Bone marrow (tissue), 2 donors: ENCODE measurements around the gene DLGAP1.

Experiments
- DNase-seq, 2 donors: peaks; one replicate each; lab custom pipeline; 2025; lab: John Stamatoyannopoulos, UW

Gene DLGAP1

DNA sequence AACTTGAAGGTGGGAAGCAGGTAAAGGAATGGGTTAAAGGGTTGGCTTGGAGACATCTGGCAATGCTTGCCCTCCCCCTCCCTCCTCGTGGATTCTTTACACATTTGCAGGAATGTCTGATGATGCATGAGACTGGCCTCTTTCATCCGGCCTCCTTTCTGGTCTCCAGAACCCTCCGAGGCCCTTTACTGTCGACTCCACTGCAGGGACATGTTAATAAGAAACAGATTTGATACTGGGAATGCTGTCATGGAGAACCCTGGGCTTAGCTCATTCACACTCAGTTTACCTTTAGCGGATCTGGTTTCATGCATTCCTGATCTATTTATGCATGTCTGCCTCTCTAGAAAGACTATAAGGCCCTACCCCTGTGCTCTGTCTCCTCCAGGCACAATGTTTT, 766.4 kb downstream of the DLGAP1 start:
- DNase-seq, result no peak

DNA sequence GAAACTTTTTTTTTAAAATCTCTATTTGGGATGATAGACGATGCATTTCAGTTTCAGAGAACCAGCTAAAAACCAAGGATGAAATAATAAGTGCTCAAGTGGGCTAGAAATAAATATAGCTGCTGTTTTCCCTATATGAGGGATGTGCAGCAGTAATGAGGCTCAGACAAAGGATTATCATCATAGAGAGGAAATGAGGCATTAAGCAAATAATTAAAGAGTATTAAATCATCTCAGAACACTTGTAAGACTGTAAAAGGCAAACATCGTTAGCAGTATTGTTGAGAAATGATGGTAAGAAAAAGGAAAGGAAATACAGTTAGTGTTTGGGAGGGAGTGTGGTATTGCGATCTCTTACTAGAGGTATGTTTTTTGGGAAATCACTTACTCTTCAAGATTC, 771.6 kb downstream of the DLGAP1 start:
- no peak for DNase-seq

DNA sequence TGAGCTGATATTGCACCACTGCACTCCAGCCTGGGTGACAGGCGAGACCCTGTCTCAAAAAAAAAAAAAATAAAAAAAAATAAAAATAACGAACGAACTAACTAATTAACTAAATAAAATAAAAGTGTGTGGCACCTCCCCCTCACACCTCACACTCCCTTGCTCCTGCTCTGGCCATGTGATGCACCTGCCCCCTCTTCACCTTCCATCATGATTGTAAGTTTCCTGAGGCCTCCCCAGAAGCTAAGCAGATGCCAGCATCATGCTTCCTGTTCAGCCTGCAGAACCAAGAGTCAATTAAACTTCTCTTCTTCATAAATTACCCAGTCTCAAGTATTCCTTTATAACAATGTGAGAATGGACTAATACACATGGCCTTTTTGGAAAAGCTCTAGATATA, 773.0 kb downstream of the DLGAP1 start:
- no peak for DNase-seq

DNA sequence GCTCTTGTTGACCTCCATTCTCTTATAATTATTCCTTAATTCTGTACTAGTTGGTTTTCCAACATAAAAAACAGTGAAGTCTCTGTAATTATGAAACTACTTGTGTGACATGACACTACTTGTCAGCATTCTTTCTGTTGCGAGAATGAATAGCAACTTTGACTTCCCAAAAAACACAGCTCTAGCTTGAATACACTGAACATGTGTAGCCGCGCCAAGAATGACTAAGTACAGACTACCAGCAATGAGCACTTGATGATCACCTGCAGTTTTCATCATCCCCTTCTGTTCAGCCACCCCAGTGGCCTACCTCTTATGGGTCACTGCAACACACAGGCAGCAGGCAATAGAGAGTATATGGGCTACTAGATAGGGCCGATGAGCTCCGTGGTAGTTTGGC, 775.9 kb downstream of the DLGAP1 start:
- DNase-seq, result no peak

DNA sequence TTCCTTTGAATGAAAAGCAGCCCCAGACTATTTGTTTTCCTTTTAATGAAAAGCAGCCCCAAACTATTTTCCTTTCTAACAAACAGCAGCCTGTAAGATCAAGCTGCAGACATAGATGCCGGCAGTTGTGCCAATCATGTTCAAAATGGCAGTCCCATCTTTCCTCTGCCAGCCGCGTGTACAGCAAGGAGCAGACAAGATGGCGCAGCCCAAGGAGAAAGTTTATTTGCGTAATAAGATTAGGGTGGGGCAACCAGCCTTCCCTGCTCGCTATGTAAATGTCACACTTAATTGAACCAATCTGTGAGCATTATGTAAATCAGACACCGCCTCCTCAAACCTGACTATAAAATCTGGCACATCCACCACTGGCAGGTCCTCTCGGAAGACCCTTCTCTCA, 779.1 kb downstream of the DLGAP1 start:
- DNase-seq, result no peak

DNA sequence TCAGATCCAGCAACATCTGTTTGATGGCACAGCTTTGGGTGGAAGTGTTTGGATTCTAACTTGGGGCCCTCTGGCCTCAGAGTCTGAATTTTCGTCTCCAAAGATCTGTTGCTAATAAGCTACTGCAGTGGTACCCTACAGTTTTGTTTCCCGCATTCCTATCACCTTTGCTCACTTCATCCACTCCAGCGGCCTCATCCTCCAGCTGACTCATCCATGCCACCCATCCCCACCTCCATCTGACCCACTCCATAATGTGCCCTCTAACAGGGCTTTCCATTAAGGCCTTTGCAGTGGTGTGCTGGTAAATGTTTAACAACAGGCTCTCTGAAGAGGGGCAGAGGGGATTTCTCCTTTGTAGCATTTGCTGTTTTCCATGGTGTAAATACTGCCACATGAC, 779.7 kb downstream of the DLGAP1 start:
- no peak for DNase-seq

DNA sequence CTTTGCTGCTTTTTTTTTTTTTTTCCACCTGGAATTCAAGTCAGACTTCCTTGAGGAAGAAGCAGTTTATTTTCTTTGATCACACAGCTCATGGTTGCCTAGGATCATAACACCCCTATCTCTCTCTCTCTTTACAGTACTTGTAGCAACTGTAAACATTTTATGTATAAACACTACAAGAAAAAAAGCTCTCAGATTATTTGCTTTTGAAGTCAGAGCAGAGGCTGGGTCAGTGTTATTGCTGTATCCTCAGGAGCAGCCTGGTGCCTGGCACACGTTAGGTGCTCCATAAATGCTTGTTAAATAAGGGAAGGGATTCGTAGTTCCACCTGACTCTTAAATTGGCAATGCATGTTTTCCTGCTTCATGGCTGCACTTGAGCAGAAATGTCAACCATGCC, 783.9 kb downstream of the DLGAP1 start:
- DNase-seq, result no peak

DNA sequence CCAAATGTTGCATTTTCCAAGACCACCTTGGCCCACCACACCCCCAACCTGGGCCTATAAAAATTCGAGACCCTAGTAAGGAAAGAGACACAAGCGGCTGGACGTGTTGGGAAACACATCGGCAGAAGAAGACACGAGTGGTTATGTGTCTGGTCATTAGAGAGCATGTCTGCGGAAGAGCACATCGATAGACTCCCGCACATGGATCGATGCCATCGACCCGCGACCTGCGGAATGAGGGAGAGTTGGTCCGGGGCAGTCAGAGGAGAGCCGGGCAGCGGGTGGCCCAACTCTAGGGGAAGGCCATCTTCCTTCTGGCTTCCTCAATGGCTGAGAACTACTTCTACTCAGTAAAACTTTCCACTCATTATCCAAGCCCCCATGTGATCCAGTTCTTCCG, 785.7 kb downstream of the DLGAP1 start:
- no peak for DNase-seq

DNA sequence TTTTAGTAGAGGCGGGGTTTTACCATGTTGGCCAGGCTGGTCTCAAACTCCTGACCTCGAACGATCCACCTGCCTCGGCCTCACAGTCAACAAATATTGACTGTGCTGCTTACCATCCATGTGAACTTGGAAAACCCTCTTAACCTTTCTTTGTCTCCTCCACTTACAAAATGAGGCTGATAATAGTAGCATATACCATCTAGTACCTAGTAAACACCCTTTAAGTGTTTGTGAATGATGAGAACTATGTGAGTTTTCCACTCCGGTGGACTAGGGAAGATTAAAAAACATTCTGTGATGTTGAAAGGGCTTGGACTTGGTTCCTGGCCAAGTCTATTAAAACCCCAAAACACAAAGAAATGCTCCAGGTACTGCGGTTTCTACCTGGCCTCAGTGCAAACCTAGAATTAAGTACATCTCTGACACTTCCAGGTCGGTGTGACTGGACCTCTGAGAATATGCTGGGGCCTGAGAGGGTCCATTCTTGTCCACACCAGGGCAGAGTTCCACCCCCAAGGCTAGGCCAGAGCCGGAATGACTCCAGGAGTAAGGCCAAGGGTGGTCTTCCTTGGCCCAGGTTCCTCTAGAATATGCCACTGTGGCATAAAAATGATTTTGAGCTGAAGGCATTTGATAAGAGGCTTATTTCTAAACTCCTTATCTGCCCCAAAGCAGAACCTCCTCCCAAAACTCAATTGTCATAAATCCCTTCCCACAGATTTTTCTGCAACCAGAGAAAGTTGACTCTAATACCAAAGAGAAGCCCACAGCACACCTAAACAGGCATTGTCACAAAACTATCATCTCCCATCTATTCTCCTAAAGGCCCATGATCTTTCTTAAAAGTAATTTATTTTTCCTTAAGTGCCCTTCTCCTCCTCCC, 787.6 kb downstream of the DLGAP1 start:
- no peak for DNase-seq

DNA sequence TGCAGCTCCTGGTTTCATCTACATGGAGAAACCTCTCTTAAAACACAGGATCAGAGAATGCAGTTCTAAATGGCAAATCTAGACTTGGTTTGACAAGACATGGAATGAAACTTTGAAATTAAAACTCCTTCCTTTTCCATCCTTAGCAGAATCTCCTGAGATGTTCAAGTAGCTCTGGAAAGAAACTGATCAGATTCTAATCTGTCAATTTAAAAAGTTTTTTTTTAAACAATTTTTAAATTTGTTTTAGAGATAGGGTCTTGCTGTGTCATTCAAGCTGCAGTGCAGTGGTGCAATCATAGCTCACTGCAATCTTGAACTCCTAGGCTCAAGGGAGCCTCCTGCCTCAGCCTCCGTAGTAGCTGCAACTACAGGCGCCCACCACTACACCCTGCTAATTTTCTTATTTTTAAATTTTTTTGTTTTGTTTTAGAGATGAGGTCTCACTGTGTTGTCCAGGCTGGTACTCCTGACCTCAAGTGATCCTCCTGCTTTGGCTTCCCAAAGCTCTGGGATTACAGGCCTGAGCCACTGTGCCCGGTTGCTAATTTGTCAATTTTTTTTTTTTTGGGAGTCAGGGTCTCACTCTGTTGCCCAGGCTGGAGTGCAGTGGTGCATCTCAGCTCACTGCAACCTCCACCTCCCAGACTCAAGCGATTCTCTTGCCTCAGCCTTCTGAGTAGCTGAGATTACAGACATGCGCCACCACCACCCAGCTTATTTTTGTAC, 788.4 kb downstream of the DLGAP1 start:
- no peak for DNase-seq

DNA sequence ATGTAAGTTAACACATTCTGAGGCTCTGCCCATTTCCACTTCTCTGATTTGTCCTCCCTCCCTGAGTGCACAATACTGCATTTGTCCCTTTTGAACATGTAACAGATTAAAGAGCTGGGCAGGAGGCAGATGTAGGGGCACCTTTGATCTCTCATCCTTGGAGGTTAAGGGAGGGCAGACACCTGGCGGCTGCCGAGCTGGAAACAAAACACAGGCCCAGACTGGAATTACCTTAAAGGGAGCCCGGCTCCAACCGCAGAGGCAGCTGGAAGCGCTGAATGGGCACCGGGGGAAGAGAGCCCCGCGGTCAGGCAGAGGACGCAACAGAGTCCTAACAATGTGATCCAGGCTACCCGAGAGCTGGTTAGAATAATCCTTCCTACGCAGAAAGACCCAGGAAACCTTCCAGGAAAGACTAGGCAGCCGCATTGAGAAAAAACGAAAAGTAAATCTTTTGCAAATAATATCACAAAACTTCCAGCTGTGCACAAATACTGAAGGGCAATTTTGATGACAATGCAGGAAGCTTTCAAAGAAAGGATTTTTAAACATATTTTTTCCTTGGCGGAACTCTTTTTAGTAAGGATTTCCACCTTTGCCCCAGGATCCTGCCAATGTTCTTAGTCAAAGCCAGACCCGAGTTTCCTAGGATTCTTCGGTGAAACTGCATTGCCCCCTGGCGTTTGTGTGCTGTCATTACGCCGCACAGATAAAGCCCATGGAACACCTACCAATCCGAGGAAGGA, 789.2 kb downstream of the DLGAP1 start:
- peak in 1 of 2 donors; percentile 75 for DNase-seq

DNA sequence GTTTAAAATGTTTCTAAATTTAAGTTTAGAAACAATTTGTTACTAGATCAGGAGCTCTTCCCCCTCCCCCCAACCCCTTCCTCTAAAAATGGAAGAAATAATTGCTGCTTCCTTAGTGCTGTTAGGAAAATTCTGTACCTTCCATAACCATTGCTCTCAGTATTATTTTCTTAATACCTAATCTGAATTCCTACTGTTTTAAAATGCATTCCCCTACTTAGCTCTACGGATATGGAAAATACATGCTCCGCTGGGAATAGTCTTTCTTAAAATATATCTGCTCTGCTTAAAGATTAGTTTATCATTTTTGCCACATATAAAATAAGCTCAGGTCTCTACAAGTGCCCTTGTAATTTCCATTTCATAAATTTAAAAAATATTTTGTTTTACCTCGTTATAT, 789.9 kb downstream of the DLGAP1 start:
- no peak for DNase-seq

DNA sequence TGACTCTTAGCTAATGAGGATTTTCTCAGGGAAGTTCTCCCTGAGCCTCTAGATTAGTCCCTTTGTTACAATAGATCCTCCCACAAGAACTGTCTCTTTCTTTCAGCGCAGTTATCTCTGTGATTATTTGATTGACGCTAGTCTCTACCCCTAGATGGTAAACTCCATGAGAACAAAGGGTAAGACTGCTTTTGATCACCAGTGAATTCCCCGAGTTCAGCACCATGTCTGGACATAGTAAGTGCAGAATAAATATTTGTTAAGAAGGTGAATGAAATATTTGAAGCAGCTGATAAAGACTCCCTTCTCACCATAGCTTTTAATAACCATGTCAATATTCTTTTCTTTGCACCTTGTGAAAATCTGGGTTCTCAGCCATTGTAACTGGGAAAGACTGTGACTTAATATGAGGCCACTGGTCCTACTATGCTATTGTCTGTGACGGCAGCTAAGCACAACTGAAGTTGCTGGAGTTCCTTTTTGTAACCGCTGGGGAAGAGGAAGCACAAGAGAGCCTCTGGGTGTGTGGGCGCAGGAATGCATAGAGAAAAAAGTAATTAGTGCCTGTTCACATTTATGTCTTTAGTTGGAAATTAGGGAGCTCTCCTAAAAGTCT, 790.4 kb downstream of the DLGAP1 start:
- peak in 1 of 2 donors; percentile 59 for DNase-seq

DNA sequence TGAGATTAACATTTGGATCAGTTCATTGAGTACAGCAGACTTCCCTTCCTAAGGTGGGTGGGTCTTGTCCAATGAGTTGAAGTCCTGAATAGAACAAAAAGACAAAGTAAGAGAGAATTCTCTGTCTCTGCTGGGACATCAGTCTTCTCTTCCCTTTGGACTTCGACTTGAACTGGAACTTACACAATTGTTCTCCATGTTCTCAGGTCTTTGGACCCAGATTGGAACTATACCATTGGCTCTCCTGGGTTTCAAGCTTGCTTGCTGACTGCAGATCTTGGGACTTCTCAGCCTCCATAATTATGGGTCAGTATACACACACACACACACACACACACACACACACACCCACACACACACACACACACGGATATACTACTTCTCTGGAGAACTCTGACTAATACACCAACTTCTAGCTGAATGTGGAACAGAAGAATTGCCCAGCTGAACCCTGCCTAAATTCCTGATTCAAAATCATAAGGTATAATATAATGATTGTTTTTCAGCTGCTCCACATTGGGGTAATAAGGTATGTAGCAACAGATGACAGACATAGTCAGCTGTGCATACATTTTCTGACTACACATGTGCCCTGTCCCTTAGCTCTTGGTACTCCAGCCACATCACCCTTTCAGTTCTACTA, 791.1 kb downstream of the DLGAP1 start:
- no peak for DNase-seq

DNA sequence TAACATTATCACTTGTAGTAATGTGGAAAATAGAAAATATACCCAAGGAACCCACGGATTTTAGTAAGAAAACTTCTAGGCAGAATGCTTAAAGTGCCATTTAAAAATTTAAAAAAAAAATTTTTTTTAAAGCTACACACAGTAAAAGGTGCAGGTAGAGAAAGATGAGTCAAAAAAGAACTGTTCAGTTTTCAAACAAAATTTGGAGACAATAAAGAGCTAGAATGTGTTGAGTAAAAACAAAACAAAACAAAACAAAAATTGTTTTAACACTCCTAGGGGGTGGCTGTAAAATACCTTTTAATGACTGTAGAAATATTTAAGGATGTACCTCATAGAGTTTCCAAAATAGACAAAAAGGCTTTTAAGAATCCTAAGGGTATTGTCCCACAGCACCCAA, 793.1 kb downstream of the DLGAP1 start:
- DNase-seq, result no peak

DNA sequence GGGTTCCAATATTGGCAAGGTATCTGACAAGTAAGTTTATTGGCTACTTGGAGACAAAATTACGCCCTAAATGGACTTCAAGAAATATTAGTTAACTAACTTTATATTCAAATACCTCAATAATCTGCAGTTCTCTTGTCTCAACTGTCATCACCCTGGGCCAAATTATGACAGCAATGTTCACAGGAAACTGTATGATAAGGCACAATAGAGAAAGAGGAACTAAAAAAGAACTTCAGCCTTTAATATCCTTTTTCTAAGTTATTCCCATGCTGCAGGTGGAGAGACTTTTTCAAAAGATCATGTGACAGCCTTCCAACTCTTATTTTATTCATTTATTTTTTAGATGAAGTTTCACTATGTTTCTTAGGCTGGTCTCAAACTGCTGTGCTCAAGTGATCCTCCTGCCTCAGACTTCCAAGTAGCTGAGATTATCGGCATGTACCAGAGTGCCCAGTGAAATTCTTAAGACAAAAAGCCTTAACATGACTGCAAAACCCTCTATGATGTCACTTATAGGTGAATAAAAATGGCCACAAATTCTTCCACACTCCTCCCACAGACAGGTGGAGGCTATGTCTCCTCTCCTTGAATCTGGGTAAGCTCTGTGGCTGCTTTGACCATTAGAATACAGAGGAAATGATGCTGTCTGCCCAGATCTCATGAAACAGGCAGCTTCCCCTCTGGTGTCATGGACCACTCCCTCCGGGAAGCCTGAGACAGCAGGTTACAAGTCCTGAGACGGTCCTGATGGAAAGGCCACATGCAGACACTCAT, 794.2 kb downstream of the DLGAP1 start:
- DNase-seq, result peak in 1 of 2 donors; percentile 69

DNA sequence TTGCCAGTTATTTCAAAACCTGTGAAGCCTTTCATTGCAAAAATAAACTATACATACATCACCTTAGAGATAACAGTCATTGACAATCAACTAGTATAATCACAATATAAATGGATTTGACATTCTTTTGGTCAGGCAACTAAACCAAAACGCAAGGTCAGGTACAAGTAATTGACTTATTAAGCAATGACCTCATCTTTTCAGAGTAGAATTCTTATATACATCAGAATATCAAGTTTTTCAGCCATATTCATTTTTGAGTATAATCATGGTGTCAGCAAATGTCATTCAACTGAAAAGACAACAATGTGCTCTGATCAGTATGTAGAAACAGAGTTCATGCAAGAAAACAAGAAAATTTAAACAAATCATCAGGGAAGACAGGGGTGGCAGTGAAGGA, 796.6 kb downstream of the DLGAP1 start:
- DNase-seq, result no peak

DNA sequence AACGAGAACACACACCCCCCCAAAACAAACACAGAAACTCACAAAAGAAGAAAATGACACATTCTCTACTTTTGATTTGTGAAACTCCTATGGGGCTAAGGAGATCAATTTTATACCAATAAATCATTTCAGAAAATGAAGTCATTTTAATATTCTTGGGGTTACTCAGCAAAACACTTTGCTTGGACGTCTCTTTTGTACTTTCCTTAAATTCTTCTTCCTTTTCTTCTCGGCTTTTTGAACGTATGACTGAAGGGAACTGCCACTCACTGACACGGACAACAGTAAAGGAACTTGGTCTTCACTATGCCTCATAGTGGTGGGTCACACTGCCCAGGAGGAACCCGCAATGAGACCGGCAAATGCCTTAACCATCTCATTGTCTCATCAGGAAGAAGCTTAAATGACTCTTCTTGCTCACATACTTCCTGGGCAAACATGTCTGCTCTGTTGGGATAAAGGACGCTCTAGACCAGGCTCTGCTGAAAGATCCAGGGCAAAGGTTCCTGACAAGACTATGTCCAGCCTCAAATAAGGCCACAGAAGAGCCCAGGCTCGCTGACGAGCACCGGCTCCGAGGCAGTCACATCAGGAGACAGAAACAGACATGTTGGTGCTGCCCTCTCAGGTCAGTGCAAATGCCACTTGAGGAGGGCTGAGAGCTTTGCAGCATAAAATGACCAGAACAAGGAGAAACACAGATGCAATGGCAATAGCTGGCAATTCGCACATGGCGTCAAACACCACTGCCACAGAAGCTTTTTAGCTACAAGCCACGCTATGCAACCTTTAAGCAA, 799.7 kb downstream of the DLGAP1 start:
- DNase-seq, result no peak

DNA sequence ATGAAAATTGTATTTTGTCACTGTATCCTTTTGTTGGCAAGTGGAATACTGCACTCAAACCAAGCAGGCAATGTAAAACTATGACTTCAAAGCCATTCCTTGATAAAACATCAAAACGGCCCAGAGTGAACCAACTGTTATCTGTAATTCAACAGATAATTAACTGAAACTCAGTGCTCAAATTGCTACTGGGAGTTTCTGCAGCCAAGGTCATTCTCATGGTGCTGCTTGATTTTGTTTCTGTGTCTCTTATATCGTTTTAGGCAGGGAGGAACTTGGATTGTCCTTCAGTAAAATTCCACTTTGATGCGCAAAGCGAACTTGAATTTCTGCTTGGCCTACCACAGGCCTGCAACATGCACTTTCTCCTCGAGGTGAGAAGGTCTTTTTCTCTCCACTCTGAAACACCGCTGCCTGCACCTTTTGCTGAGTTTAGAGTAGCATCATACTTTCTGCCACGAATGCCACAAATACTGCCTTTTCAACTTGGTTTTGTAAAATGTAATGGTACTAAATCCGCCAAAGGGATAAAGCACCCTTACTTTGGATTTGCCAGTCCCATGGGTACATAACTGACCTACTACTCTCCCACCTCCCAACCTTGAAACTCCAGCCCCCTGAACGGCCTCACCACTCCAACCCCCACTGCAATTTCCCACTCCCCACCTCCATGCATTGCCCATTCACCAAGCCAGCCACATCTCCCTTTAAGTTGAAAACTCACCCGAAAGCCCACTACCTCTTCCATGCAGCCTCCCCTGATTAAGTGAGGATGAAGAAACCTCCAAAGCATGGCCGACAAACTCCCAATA, 800.5 kb downstream of the DLGAP1 start:
- DNase-seq, result no peak
